Measurements from ENCODE around the gene USP31. TPM values are rescaled to one million over a fixed set of nuclear protein-coding genes. Genes with fewer than 3 reads are reported as not detected.

Gene USP31
- total and polyA plus RNA-seq, 3 donors from 2014 or later = 23.3 to 73.6 (median 73.1) TPM

- intact Hi-C loops (cut with DNase I; ENCODE audit: low total_unique reads) = no loop called here
- 37 to 38% methylated on average over 7 of the region's 7 CpGs for WGBS, 2 donors
- no peak overlapping the region for H3K4me3 ChIP-seq
These were observed 17.2 kb downstream of the USP31 start for GRCh38 chr16:23131931-23132621.

GRCh38 chr16:23131436-23131835 is 17.8 kb downstream of the USP31 start:
- no peak overlapping the region for H3K4me3 ChIP-seq
- peak overlapping the region in 1 of 2 donors; percentile 59 for H3K27ac ChIP-seq
- no peaks in the 10 kb centered on the region for H3K27me3 ChIP-seq
- H3K36me3 ChIP-seq (ENCODE audit: low read depth, missing control alignments) = no peaks in the 10 kb centered on the region
- intact Hi-C loops (cut with DNase I; ENCODE audit: low total_unique reads) = no loop called here
- 72 to 88% methylated on average over 1 of the region's 1 CpG for WGBS, 2 donors
- no peak for DNase-seq
- no peaks in the 10 kb centered on the region for H3K9me3 ChIP-seq
- TF ChIP-seq POLR2A (IDR thresholded peaks at IDR 0.05) (no peak), CTCF (IDR thresholded peaks at IDR 0.05) (no peak)
- peaks cover 4% of the 10 kb centered on the region for H3K4me1 ChIP-seq

More at GRCh38 chr16:23131931-23132621, 17.2 kb downstream of the USP31 start:
- DNase-seq = no peak
- Histone ChIP-seq H3K4me1 (peaks cover 4% of the 10 kb centered on the region), H3K36me3 (ENCODE audit: low read depth, missing control alignments) (no peaks in the 10 kb centered on the region), H3K27me3 (no peaks in the 10 kb centered on the region), H3K27ac (peak overlapping the region; percentile 50 to 59), H3K9me3 (no peaks in the 10 kb centered on the region)
- no peak for TF ChIP-seq CTCF (IDR thresholded peaks at IDR 0.05)
- no peak for TF ChIP-seq POLR2A (IDR thresholded peaks at IDR 0.05)

- WGBS, 2 donors = 51 to 65% methylated on average over 3 of the region's 3 CpGs
- H3K4me1 ChIP-seq = peaks cover 4% of the 10 kb centered on the region
- intact Hi-C loops (cut with DNase I; ENCODE audit: low total_unique reads) = no loop called here
These were observed 18.2 kb downstream of the USP31 start for GRCh38 chr16:23131036-23131435.

GRCh38 chr16:23129686-23130085 is 19.6 kb downstream of the USP31 start:
- Histone ChIP-seq H3K27me3 (no peaks in the 10 kb centered on the region), H3K36me3 (ENCODE audit: low read depth, missing control alignments) (no peaks in the 10 kb centered on the region), H3K27ac (no peak overlapping the region), H3K9me3 (no peaks in the 10 kb centered on the region), H3K4me3 (no peak overlapping the region), H3K4me1 (peaks cover 4% of the 10 kb centered on the region)
- WGBS, 2 donors = 38 to 49% methylated on average over 1 of the region's 1 CpG
- TF ChIP-seq CTCF (IDR thresholded peaks at IDR 0.05) = no peak
- TF ChIP-seq POLR2A (IDR thresholded peaks at IDR 0.05) = no peak
- intact Hi-C loops (cut with DNase I; ENCODE audit: low total_unique reads) = no loop called here
- DNase-seq = no peak

More at GRCh38 chr16:23131036-23131435, 18.2 kb downstream of the USP31 start:
- Histone ChIP-seq H3K4me3 (no peak overlapping the region), H3K27me3 (no peaks in the 10 kb centered on the region), H3K27ac (no peak overlapping the region), H3K36me3 (ENCODE audit: low read depth, missing control alignments) (no peaks in the 10 kb centered on the region), H3K9me3 (no peaks in the 10 kb centered on the region)
- no peak for TF ChIP-seq CTCF (IDR thresholded peaks at IDR 0.05)
- TF ChIP-seq POLR2A (IDR thresholded peaks at IDR 0.05) = no peak
- DNase-seq = no peak

GRCh38 chr16:23128056-23128455 is 21.2 kb downstream of the USP31 start:
- Histone ChIP-seq H3K4me1 (peaks cover 4% of the 10 kb centered on the region), H3K4me3 (no peak overlapping the region), H3K9me3 (no peaks in the 10 kb centered on the region), H3K27ac (no peak overlapping the region), H3K27me3 (no peaks in the 10 kb centered on the region), H3K36me3 (ENCODE audit: low read depth, missing control alignments) (no peaks in the 10 kb centered on the region)
- TF ChIP-seq POLR2A (IDR thresholded peaks at IDR 0.05) = no peak
- no peak for TF ChIP-seq CTCF (IDR thresholded peaks at IDR 0.05)
- no peak for DNase-seq
- intact Hi-C loops (cut with DNase I; ENCODE audit: low total_unique reads) = no loop called here
- WGBS, 2 donors = 76 to 84% methylated on average over 5 of the region's 5 CpGs
